GM13976 (cell line): ENCODE measurements around the gene ARHGAP1.

Experiments used
- DNase-seq: peaks from one replicate; pipeline ENCODE4 v3.0.0; 2012; ENCODE audit warnings: low spot score
- in situ Hi-C: fragments of 300-500 bp; cut with MboI; formaldehyde crosslinking; loops from one replicate; pipeline ENCODE4 v1.12.0; 2022; ENCODE audit warnings: low sequenced_read_pairs, mixed read lengths, inconsistent platforms; ENCODE audit not compliant: unreplicated experiment
- TF ChIP-seq, protein P1 (sequence below): IDR thresholded peaks from 2 replicates; pipeline ENCODE4 v1.5.1; 2012; ENCODE audit warnings: borderline replicate concordance, mild to moderate bottlenecking; ENCODE audit not compliant: insufficient read depth; ENCODE audit errors: extremely low read depth, missing control alignments, control extremely low read depth

The ARHGAP1 gene

DNA sequence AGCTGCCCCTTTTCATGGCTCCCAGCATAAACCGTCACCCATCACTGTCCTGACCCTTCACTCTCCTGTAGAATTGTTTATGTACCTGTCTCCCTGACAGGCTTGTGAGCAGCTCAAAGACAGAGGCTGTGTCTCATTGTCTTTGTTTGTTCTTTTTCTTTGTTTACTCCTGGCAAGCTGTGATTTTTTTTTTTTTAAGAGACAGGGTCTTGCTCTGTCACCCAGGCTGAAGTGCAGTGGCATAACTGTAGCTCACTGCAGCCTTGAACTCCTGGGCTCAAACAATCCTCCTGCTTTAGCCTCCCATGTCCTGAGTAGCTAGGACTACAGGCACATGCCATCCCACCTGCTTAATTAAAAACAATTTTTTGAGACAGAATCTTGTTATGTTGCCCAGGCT lies 9.7 kb downstream of the ARHGAP1 start:
- TF ChIP-seq, protein P1, sequence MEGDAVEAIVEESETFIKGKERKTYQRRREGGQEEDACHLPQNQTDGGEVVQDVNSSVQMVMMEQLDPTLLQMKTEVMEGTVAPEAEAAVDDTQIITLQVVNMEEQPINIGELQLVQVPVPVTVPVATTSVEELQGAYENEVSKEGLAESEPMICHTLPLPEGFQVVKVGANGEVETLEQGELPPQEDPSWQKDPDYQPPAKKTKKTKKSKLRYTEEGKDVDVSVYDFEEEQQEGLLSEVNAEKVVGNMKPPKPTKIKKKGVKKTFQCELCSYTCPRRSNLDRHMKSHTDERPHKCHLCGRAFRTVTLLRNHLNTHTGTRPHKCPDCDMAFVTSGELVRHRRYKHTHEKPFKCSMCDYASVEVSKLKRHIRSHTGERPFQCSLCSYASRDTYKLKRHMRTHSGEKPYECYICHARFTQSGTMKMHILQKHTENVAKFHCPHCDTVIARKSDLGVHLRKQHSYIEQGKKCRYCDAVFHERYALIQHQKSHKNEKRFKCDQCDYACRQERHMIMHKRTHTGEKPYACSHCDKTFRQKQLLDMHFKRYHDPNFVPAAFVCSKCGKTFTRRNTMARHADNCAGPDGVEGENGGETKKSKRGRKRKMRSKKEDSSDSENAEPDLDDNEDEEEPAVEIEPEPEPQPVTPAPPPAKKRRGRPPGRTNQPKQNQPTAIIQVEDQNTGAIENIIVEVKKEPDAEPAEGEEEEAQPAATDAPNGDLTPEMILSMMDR: no peak
- in situ Hi-C loops: no loop called here
- no peak for DNase-seq

DNA sequence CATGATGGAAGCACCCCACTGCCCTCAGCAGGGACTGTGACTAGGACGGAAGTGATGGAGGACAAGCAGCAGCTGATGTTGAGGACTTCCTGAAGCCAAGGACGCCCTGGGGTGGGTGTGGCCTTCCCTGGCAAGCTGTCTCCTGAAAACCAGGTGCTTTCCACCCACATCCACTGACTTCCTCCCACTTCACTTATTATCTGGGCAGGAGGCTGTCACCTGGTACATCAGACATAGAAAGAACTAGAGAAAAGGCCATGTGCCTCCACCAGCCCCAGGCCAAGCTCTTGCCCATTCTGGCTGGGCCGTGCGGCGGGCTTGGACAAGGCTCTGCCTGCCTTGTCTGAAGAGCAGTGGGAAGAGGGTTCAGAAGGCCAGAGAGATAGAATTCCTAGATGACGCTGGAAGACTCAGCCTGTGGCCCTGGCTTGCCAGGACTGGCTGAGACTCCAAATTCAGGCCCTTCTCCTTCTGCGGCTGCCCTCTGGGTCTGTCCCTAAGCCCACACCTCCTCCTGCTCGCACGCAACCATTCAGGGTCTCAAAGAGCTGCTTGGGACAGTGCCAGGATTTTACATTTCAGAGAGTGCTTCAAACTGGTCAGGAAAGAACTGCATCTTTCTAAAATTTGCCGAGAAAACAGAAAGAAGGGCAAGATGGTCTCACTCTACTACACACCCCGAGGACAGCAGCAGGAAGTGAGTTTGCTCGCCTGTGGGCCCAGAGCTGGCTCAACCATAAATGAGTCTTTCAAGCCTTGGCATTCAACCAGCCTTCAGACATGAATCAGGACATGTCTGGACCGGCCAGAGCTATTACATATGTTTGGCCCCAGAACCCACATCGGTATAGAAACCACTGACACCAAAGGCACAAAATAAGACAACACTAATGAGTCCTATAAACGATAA lies 13.3 kb downstream of the ARHGAP1 start:
- DNase-seq: no peak
- in situ Hi-C loops: no loop called here
- TF ChIP-seq, protein P1: no peak

DNA sequence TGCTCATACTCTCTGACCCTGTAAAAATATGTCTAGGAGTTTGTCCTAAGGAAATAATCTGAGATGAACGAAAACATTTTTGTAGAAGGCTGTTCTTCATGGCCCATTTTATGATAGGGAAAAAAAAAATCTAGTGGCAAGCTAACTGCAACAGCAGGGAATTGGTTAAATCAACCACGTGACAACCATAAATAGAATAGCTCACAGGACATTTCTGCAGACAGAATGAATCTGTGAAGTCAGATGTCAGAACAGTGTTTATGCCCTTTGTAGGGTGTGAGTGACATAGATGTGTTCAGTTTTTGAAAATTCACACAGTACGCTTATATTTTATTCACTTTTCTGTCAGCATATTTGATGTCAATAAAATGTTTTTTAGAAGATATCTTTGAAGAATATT lies 16.1 kb downstream of the ARHGAP1 start:
- TF ChIP-seq, protein P1: no peak
- in situ Hi-C loops: no loop called here
- no peak for DNase-seq

DNA sequence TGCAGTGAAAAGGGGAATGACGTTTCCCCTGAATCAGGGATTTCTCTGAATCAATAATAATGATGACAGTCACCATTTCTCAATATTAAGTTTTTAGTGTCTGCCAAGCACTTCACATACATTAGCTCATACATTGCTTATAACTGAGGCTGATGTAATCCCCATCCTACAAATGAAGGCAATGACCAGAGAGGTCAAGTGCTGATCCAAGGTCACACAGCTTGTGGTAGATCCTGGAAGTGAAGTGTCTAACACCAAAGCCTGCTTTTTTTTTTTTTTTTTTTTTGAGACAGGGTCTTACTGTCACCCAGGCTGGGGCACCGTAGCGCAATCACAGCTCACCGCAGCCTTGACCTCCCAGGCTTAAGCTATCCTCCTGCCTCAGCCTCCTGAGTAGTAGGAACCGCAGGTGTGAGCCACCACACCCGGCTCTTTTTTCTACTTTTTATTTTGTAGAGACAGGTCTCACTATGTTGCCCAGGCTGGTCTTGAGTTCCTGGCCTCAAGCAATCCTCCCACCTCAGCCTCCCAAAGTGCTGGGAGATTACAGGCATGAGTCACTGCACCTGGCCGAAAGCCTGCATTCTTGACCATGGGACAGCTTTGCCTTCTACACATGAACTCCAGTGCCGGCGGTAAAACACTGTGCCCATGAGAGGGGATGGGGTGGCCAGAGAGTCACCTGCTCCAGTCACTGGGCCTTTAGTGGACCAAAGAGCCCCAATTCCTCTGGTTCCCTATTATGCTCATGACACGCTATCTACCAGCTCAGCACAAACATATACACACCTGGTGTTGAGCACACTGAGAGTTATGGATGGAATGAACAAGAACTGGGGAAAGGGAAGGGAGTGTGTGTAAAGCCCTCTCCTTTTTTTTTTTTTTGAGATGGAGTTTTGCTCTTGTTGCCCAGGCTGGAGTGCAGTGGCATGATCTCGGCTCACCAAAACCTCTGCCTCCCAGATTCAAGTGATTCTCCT lies 17.4 kb downstream of the ARHGAP1 start:
- in situ Hi-C loops: no loop called here
- no peak for DNase-seq
- TF ChIP-seq, protein P1: no peak

DNA sequence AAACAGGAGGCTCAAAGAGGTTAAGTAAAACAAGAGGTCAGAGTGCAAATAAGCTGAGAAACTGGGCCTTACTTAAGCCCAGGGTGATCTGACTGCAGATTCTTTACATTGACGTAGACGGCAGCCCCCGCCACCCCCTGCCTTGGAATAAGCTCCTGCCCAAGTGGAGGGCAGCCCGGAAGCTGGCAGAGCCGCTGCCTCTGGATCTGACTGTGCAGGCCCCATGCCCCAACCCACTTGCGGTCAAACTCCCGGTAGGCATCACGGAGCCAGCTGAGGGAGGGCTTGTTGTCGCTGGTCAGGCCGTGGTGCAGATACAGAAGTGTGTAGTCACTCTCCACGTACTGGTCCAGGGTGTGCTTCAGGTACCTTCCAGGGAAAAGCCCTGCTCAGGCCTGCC lies 18.6 kb downstream of the ARHGAP1 start:
- no peak for DNase-seq
- in situ Hi-C loops: no loop called here
- TF ChIP-seq, protein P1: no peak

DNA sequence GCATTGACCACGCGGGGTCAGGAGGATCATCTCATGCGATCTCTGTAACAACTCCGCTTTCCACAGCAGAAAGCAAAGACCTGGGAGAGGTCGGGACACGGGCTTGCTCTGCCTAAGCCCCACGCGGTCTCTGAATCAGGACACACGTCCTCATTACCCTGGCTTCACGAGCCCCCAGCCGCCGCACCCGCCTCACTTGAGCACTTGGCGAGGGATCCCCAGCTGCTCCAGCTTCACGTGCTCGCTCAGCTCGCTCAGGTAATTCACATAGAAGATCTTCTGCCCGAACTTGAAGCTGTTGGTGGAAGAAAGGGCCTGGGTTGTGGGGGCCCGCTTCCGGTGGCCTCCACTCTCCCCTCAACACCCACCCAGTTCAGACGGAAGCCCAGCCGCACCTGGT lies 19.6 kb downstream of the ARHGAP1 start:
- TF ChIP-seq, protein P1: no peak
- DNase-seq: no peak
- in situ Hi-C loops: no loop called here
